ENCODE data around the gene SNX27.

- TF ChIP-seq MAX (CRISPR knock-in tag; IDR thresholded peaks at IDR 0.05) (no peak), CTCF (IDR thresholded peaks at IDR 0.05) (no peak), TP53 (CRISPR knock-in tag; IDR thresholded peaks at IDR 0.05) (no peak), ESRRA (CRISPR knock-in tag; IDR thresholded peaks at IDR 0.05; ENCODE audit: borderline replicate concordance) (no peak), NR1H2 (CRISPR knock-in tag; IDR thresholded peaks at IDR 0.05) (no peak), NFE2L1 (CRISPR knock-in tag; IDR thresholded peaks at IDR 0.05) (no peak), MXD4 (CRISPR knock-in tag; IDR thresholded peaks at IDR 0.05; ENCODE audit: borderline replicate concordance) (no peak), TCF7 (CRISPR knock-in tag; IDR thresholded peaks at IDR 0.05; ENCODE audit: low read depth) (no peak), ZNF512 (CRISPR knock-in tag; IDR thresholded peaks at IDR 0.05; ENCODE audit: borderline replicate concordance) (no peak)
Observed at GRCh38 chr1:151713044-151713443, 101.2 kb downstream of the SNX27 start.

Data from WTC11 (cell line).